GM18868 (cell line): Measurements from ENCODE around the gene MYH10.

Experiments used
- ATAC-seq: cut with Tn5 transposase; IDR thresholded peaks from one replicate; pipeline ENCODE4 v1.9.1; 2021; ENCODE audit warnings: mild to moderate bottlenecking, moderate library complexity; ENCODE audit not compliant: unreplicated experiment

Gene MYH10

GRCh38 chr17:8458128-8458527 lies 172.4 kb downstream of the MYH10 start:
- no peak for ATAC-seq

GRCh38 chr17:8455665-8456209 lies 174.8 kb downstream of the MYH10 start:
- no peak for ATAC-seq

- ATAC-seq = no peak
Observed at GRCh38 chr17:8453326-8453725, 177.2 kb downstream of the MYH10 start.

- ATAC-seq = no peak
Observed at GRCh38 chr17:8451933-8452614, 178.5 kb downstream of the MYH10 start.

- no peak for ATAC-seq
Observed at GRCh38 chr17:8448310-8448709, 182.2 kb downstream of the MYH10 start.

- no peak for ATAC-seq
Observed at GRCh38 chr17:8447799-8448198, 182.7 kb downstream of the MYH10 start.

- no peak for ATAC-seq
Observed at GRCh38 chr17:8445536-8445935, 185.0 kb downstream of the MYH10 start.

- no peak for ATAC-seq
Observed at GRCh38 chr17:8444494-8444893, 186.0 kb downstream of the MYH10 start.

GRCh38 chr17:8443756-8444155 lies 186.8 kb downstream of the MYH10 start:
- no peak for ATAC-seq

- no peak for ATAC-seq
Observed at GRCh38 chr17:8442310-8442709, 188.2 kb downstream of the MYH10 start.

- ATAC-seq = no peak
Observed at GRCh38 chr17:8441690-8442089, 188.8 kb downstream of the MYH10 start.

- no peak for ATAC-seq
Observed at GRCh38 chr17:8439681-8440080, 190.8 kb downstream of the MYH10 start.

GRCh38 chr17:8438441-8438840 lies 192.1 kb downstream of the MYH10 start:
- ATAC-seq = no peak

GRCh38 chr17:8436844-8437171 lies 193.7 kb downstream of the MYH10 start:
- ATAC-seq = no peak

GRCh38 chr17:8436169-8436843 lies 194.2 kb downstream of the MYH10 start:
- peak; percentile 45 for ATAC-seq

- ATAC-seq = peak; percentile 96
Observed at GRCh38 chr17:8435245-8436168, 195.0 kb downstream of the MYH10 start, which contains the start of gene NDEL1. Gene NDEL1, plus strand, starts transcription at chr17:8435884. Its CDS starts 8,388 bp downstream, at chr17:8444272.

GRCh38 chr17:8430966-8431365 lies 199.6 kb downstream of the MYH10 start:
- ATAC-seq = no peak

GRCh38 chr17:8426802-8427201 lies 203.7 kb downstream of the MYH10 start:
- ATAC-seq = no peak

GRCh38 chr17:8426094-8426720 lies 204.3 kb downstream of the MYH10 start:
- no peak for ATAC-seq
